Inferior parietal cortex (tissue), 1 donor: Measurements from ENCODE around the gene IFNGR1.
A peak's percentile ranks its signal among the peaks of the same experiment; 100 is the strongest.
"Not testable (repeated sequence)": the region's sequence is repeated elsewhere in the genome, so short reads cannot be mapped to it uniquely, and the experiment has no call there.

Source experiments
- DNase-seq: peaks from one replicate; pipeline ENCODE4 v3.0.0-alpha.2; 2016; ENCODE audit errors: extremely low spot score

The IFNGR1 gene

GRCh38 chr6:137213813-137214212 is 5.4 kb downstream of the IFNGR1 start:
- DNase-seq = no peak

GRCh38 chr6:137213331-137213740 is 5.8 kb downstream of the IFNGR1 start:
- no peak for DNase-seq

- DNase-seq = no peak
Observed at GRCh38 chr6:137211910-137212309, 7.3 kb downstream of the IFNGR1 start.

DNA sequence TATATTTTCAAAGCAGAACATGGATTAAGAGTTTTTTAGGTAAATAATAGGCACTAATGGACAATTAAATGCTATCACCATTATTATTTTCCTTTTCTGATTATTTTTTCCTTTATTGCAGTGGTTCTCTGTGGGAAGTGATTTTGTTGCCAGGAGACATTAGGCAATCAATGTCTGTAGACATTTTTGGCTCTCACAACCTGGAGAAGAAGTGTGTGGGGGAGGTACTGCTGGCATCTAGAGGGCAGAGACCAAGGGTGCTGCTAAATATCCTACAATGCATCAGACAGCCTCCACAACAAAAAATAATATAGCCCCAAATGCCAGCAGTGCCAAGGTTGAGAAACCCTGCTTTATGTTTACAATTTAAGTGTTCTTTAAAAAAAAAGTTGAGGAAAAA is 8.3 kb downstream of the IFNGR1 start:
- no peak for DNase-seq

DNA sequence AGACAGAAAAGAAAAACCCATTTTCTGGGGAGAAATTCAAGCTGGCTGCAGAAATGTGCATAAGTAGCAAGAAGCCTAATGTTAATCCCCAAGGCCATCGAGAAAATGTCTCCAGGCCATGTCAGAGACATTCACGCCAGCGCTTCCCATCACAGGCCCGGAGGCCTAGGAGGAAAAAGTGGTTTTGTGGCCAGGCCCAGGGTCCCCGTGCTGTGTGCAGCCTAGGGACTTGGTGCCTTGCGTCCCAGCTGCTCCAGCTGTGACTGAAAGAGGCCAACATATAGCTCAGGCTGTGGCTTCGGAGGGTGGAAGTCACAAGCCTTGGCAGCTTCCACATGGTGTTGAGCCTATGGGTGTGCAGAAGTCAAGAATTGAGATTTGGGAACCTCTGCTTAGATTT is 10.9 kb downstream of the IFNGR1 start:
- DNase-seq = no peak

DNA sequence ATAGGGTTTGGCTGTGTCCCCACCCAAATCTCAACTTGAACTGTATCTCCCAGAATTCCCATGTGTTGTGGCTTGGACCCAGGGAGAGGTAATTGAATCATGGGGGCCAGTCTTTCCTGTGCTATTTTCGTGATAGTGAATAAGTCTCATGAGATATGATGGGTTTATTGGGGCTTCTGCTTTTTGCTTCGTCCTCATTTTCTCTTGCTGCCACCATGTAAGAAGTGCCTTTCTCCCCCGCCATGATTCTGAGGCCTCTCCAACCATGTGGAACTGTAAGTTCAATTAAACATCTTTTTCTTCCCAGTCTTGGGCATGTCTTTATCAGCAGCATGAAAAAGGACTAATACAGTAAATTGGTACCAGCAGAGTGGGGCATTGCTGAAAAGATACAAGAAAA is 11.7 kb downstream of the IFNGR1 start:
- DNase-seq = not testable (repeated sequence)

DNA sequence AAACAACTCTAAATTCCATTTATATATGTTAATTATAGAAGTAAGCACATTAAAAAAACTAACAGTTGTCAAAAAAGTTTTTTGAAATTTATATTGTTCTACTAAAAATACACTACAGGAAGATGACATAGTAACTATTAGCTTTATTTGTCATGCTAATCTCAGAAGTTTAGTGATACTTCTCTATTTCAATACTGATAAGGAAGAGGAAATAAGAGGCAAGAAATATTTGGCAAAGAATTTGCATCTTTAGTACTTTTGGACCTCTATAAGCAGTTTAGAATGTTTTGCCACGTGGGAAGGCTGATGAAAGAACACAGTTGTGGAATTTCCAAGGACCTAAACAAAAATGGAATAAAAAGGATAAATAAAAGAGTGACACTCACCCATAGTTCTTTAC is 12.6 kb downstream of the IFNGR1 start:
- DNase-seq = no peak

DNA sequence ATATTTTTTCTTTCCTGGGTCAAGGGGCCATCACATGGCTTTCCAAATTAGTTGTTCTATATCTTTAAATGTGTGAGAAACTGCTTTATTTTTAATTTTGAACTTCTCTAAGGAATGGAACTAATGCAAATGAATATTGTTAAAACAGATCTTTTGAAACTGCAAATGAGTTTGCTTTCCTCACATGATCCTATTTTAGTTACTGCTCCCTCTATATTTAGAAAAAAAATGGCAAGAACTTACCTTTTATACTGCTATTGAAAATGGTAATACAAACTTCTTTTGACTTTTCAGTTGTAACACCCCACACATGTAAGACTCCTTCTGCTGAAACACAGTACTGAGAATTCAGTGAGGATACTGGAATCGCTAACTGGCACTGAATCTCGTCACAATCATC is 15.9 kb downstream of the IFNGR1 start:
- no peak for DNase-seq

DNA sequence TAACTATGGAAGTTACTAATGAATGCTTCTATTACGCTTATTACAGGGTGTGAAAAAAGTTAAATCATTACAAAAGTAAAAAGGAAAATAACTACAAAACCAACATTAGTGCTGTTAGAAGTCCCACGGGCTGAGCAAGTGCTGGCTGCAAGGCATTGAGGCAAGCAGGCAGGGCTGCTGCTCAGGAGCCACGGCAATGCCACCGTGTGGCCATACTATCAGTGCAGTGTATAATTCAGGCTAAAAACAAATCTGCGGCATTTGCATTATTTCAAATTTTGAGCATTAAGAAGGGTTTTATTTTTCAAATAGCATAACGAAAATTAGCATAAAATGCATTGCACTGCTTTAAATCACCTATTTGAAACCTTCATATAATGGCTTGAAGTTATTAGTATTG is 17.1 kb downstream of the IFNGR1 start:
- DNase-seq = peak; percentile 58

DNA sequence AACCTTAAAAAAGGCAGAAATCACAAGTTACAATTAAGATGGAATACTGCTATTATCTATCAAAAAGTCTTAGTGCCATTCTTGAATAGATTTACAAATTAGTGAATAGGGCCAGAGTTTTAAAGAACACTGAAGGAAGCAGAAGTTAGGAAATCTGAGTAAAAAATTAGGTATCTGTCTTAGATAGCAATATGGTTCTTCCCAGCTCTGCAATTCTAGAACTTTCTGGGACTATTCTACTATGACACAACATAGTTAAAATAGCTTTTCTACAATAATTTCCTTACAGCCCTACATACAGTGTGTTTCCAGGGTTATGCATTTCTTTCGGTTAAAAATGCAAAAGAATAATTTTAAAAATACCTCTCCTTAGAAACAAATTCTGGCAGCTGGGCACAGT is 18.2 kb downstream of the IFNGR1 start:
- no peak for DNase-seq

DNA sequence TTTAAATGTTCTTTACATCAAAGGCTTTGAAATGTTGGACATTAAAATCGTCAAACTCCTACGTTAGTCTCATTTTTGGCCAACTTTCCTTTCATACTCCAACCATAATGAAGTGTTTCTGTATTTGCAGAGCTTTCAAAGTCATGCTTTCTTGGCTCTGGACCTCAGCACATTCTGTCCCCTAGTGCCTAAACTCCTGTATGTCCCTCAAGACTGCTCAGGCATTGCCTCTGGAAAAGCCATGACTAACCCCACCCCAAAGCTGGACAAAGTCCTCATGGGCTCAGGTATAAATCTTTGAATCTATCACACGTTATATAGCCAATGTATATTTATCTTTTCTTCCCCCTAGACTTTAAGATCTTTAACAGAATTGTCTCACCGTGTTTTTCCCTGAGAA is 18.9 kb downstream of the IFNGR1 start:
- no peak for DNase-seq

DNA sequence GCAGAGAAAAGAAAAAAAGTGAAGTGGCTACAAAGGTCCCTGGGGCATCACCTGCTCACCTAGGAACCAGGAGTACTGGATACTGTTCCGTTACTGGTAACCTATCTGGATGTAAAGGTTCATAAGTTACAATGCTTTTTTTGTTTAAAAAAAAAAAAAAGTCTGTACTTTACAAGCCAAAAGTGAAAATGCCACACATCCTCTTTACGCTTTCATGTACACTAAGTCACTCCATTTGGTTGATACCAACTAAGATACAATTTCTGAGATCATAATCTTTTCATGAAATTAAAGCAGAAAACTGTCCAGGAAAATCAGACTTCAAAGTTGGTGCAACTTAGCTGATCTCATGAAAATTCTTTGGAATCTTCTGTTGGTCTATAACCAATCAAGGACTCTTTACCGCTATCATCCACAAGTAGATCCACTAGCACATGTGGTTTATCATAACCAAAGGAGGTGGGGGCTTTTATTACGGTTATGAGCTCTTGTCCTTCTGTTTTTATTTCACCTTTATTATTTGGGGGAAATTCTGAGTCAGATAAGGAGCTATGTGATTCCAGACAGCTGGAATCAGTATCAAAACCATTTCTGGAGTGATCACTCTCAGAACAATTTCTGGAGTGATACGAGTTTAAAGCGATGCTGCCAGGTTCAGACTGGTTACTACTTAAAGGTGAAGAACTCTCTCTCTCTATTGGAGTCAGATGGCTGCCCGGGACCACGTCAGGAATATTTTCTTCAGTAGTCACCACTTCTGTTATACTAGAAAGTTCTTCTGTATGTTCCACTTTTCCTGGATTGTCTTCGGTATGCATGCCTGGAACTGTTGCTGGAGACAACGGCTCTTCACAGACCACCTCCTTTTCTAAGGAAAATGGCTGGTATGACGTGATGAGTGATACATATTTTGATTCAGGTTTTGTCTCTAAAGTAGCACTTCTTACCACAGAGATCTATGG is 21.2 kb downstream of the IFNGR1 start:
- DNase-seq = no peak

GRCh38 chr6:137193256-137194070 is 25.7 kb downstream of the IFNGR1 start:
- DNase-seq = no peak

- DNase-seq = no peak
Observed at GRCh38 chr6:137192821-137193220, 26.4 kb downstream of the IFNGR1 start.

GRCh38 chr6:137191670-137192069 is 27.5 kb downstream of the IFNGR1 start:
- no peak for DNase-seq

DNA sequence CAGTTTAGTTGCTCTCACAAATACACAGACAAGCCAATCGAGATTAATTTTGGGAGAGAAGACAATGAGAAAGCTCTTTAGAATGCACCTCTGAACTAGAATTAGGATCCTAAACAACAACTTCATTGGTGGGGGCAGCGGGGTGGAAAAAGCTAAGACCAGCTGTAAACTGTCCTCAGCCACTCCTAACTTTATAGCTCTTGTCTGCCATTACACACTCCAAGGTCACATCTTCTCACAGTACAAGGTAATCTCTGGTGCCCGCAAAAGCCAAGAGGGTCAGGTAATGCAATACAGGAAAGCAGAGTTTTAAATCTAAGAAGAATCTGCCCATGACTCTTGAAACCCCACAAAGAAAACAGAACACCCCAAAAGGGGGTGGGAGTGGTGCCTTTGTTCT is 27.9 kb downstream of the IFNGR1 start:
- DNase-seq = no peak

DNA sequence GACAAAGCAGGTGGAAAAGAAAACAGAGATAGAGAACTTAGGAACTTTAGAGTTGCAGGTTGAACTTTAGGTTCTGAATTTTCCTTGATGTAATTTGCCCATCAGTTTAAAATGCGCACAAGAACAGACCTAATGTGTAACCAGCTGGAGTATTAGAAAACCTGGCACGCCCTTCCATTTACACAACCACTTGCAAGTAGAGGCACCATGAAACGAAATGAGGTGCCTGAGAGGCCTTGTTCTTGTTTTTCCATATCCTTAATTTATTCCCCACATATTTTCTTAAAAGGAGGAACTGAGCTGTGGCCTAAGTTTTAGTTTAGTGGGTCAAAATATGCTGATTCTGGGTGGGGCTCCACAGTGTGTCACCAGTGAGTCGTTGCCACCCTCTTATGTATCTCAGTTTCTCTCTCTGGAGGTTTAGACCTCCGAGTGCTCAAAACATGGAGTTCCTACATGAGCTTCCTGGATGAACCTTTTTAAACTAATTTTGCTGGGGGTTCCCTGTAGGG is 28.5 kb downstream of the IFNGR1 start:
- no peak for DNase-seq

DNA sequence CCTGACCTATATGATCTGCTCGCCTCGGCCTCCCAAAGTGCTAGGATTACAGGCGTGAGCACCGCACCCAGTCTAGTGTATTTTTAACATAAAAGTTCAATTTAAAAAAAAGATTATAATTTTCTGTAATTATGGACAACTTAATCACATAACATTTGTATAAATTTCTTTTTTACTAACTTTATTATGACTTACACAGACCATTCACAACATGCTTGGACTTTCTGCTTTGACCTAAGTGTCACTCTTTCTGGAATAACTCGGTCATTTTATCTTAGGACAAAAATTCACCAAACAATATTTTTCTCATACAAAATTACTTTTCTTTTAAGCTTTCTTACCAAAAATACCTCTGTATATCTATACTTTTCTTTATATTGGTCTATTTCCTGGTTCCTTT is 30.3 kb downstream of the IFNGR1 start:
- no peak for DNase-seq

GRCh38 chr6:137185290-137185689 is 33.9 kb downstream of the IFNGR1 start:
- DNase-seq = no peak

- no peak for DNase-seq
Observed at GRCh38 chr6:137182654-137183073, 36.5 kb downstream of the IFNGR1 start.

GRCh38 chr6:137181891-137182653 is 37.1 kb downstream of the IFNGR1 start:
- no peak for DNase-seq

DNA sequence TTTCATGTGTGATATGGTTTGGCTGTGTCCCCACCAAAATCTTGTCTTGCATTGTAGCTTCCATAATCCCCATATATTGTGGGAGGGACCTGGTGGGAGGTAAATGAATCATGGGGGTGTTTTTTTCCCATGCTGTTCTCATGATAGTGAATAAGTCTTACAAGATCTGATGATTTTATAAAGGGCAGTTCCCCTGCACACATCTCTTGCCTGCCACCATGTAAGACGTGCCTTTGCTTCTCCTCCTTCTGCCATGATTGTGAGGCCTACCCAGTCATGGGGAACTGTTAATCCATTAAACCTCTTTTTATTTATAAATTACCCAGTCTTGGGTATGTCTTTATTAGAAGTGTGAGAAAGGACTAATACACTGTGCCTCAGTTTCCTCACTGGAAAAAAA is 41.6 kb downstream of the IFNGR1 start:
- DNase-seq = no peak
